HG03442 (cell line): ENCODE data around the gene THAP10.

Experiments used
- ATAC-seq: cut with Tn5 transposase; IDR thresholded peaks from one replicate; pipeline ENCODE4 v1.9.1; 2021; ENCODE audit warnings: mild to moderate bottlenecking, moderate library complexity; ENCODE audit not compliant: unreplicated experiment

The THAP10 gene

GRCh38 chr15:70854666-70854976, 37.6 kb downstream of the THAP10 start:
- ATAC-seq, result no peak

GRCh38 chr15:70853973-70854665, 38.1 kb downstream of the THAP10 start, which contains the start of gene LARP6:
LARP6 (minus strand) TSS chr15:70854157; CDS start chr15:70854088, 69 bp downstream.
- ATAC-seq, result no peak

DNA sequence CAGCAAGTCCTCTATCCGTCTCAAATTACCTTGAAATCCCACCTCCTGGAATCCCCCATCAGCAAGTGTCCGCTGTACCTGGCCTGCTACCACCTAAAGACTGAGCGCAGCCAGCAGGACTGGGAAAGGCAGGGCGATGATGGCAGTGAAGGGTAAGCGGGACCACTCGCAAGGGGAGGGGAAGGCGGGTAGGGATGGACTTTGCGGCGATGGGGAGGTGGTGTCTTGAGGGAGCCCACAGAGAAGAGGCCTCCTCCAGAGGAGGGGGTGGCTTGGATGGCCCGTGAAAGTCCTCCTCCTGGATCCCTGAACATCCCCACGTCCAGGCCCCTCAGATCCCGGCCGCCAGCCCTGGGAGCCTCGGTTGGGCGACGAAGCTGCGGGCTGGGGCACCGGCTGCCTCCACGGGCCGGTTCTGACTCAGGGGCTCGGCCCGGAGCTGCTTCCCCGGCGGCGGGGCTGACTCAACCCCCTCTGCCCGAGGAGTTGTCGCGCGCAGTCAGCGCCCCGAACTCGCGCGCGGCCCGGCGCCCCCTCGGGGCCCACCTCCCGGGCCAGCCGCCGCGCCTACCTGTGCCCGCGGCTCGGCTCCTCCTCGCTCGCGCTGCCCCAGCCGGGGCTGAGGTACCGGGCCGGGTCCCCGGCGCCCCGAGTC, 38.8 kb downstream of the THAP10 start:
- ATAC-seq, result no peak

DNA sequence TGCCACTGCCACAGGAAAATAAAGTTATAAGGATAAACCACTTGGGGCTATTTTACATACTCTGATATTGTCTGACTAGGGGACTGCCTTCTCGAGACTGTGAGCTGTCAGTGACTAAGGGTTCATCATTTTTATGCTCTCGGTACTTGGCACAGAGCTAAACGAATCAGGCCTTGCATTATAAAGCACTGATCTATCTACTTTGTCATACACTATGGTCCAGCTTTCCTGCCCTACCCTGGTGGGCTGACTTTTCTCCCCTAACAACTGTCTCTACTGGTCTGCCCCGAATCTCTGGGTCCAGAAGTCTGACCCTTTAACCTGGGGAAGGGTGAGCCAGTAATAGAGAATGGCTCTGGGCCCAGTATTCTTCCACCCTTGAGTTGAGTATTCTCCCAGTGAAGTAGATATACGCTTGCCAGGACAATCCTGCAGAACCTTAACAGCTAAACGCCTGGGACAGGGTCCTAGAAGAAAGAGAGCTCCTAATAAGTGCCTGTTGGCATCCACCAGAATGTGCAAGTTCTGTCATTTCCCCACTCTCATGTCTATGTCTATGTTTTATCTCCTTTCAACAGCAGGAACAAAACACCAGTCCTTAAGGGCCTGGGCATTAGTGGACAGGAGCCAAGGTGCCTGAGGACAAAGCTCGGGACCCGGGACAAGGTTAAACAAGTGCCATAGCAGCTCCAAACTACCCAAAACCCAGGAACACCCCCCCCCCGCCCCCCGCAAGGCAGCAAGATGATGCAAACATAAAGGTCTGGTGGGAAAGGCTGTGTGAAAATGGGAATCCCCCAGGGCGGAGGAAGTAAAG, 39.5 kb downstream of the THAP10 start:
- no peak for ATAC-seq

DNA sequence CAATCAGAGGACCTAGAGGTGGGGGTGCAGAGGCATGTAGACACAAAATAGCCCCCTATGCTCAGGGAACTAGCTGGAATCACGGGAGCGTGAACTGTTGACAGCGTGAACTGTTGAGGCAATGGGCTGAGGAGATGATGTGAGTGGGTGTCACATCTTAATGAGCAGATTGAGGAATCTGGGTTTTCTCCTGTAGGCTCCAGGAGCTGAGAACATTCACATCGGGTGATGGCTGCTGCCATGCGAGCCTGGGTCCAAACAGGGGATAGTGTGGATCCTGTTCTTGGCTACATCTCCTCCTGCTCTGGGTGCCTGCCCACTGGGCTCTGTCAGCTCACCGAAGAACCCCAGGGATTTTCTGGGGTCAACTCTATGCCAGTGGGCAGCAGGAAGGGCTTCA, 40.3 kb downstream of the THAP10 start:
- ATAC-seq, result no peak

DNA sequence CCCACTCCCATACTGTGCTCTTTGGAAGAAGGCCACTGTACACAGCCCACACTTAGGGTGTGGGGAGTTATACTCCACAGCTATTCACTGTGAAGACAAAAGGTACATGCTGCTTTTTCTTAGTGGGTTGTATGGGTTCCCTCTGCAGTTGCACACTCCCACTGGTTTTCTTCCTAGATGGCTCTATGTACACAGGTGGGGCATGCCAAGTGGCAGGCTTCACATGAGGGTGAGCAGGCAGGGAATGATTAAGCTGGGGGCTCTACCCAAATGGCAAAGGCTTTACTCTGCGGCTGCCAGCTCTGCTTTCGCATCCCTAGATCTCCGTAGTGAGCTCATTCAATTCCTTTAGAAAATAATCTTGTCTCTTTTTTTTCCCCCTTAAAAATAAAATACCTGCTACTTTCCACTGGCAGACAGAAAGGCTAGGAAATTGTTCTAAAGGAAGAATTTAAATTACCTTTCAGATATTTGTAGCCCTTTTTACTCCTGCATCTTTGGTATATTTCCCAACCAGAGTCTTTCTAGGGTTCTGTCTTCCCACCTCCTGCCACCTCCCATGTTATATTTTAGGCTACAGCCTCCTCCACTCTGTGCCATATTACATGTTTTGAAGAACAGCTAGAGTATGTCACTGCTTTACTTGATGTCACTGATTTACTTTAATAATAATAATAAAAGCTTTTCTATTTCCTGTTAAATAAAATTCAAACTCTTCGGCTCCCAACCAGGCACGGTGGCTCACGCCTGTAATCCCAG, 46.5 kb downstream of the THAP10 start:
- no peak for ATAC-seq

- ATAC-seq, result no peak
Observed at GRCh38 chr15:70837476-70837875, 54.8 kb downstream of the THAP10 start.

DNA sequence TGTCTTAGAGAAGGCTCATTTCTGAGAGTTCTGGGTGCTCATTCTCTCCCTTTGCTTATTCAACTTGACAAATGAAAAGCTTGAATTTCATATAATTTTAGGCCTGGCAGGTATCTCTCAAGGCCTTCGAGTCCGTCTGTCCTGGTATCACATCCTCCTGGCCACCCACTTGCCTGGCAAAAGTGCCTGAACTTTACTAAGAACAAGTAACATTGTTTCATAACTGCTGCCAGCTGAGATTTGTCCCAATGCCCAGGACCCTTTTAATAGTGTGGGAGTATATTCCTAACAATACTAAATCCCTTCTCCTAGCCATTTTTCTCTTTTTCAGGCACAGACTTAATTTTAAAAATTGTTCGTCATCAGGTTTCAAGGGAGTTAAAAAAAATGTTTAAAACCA, 56.4 kb downstream of the THAP10 start:
- no peak for ATAC-seq

DNA sequence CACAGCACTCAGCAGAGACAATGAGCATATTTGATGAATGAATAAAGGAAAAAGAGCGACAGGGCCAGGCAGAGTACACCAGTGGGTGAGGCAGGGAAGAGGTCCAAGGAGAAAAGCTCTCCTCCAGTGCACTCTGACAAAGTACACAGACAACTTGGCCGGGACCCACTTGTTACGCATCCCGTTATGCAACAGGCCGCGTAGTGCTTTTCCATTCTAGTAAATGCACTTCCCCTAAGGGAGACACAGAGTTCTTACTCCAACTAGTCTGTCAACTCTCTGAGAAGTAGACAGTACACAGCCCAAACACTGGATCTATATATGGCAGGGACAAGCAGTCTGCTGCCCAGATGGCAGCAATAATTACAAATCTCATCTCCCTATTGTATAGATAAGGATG, 56.8 kb downstream of the THAP10 start:
- no peak for ATAC-seq

GRCh38 chr15:70834999-70835398, 57.2 kb downstream of the THAP10 start:
- no peak for ATAC-seq

DNA sequence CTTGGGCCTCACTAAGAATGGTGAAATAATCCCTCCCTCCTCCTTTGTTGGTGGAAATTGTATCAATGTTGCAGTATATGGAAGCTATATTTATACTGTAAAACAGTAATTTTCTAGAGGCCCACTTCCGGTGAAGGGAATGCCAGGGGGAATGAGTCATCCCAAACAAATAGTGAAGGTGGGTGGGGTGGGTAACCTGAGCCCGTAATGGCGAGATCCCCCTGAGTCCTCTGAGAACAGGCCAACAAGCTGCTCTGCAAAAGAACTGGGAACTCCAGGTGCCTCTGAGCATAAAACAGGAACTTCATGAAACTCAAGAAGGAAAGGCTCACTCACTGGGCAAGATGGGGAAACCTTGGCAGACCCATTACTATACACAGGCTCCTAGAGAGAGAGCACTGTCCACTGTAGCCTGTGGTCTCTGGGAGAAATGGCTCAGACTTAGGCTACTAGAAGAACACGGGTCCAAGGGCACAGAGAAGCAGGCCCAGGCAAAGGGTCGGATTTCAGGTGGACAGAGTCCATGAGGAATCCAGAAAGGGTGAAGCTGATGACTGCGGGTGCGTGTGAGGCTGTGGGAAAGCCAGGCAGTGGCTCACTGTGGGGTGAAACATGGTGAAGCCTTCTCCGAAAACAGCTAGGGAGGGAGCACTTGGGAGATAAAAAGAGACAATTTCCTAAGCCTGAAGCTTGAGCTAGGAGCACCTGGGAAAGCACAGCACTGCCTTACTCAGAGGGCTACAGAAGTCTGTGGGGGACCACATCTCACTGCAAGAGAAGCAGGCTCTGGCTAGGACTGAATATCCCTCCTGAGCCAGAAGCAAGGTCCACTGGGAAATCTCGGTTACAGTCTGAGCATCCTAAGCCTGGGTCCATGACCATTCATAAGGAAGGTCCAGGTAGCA, 58.1 kb downstream of the THAP10 start:
- ATAC-seq, result no peak

DNA sequence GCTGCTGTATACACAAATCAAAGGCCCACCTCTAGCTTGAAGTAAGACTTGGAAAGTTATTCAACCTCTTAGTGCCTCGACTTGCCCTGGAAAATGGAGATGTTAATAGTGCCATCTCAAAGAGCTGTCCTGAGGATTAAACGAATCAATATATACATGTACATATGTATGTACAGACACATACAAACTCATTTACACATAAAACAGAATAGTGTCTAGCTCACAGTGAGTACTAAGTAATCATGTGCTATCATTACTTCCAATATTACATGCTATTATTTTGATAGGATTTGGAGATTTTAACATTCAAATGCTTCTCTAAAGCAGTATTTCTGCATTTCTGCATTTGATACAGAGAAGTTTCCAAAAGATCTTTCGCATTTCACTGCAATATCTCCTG, 58.8 kb downstream of the THAP10 start:
- ATAC-seq, result no peak

GRCh38 chr15:70832176-70832575, 60.1 kb downstream of the THAP10 start:
- ATAC-seq, result no peak
